AG04449 (cell line): Measurements from ENCODE around the gene OSTC.

Experiments
- CTCF ChIA-PET: fragments of 350-600 bp; formaldehyde crosslinking; extraction: SDS; loops from one replicate; lab custom pipeline; 2021; ENCODE audit warnings: antibody characterized with exemption; lab: Yijun Ruan, JAX
- POLR2A ChIA-PET: fragments of 400-600, 350-600 bp; formaldehyde crosslinking; extraction: SDS; loops from one replicate; lab custom pipeline; 2020; ENCODE audit warnings: antibody characterized with exemption, inconsistent platforms; lab: Yijun Ruan, JAX
- DNase-seq: peaks from one replicate; pipeline ENCODE4 v3.0.0-alpha.2; 2010; ENCODE audit warnings: low read depth, low spot score
- H3K4me3 ChIP-seq: 2 replicates; pipeline ENCODE4 v1.5.1; 2011; ENCODE audit warnings: low read depth, mild to moderate bottlenecking, control low read depth, low read length
- CTCF ChIP-seq: IDR thresholded peaks from one replicate; pipeline ENCODE4 v1.5.1; 2011; ENCODE audit warnings: mild to moderate bottlenecking, moderate library complexity, low read length, control low read depth, inconsistent platforms; ENCODE audit not compliant: insufficient read depth; ENCODE audit errors: missing control alignments

The OSTC gene

GRCh38 chr4:108662629-108663028 lies 12.2 kb downstream of the OSTC start:
- POLR2A ChIA-PET: no interaction called here

GRCh38 chr4:108674356-108674977 lies 24.1 kb downstream of the OSTC start:
- ChIA-PET POLR2A (no interaction called here), CTCF (interaction anchor here (1.0 to 1.9 kb wide), 2 partner anchors 11 to 746 kb away, joined by 3 to 13 read pairs; no protein-coding TSS in a partner anchor)
- no peak for DNase-seq
- no peak for TF ChIP-seq CTCF
- H3K4me3 ChIP-seq: no peak overlapping the region

More at GRCh38 chr4:108662629-108663028, 12.2 kb downstream of the OSTC start:
- CTCF ChIA-PET: interaction anchor here (2.1 kb wide), 1 partner anchor 11 kb away, joined by 6 read pairs; no protein-coding TSS in a partner anchor
- no peak for DNase-seq
- no peak for TF ChIP-seq CTCF
- no peak overlapping the region for H3K4me3 ChIP-seq

- ChIA-PET POLR2A (no interaction called here), CTCF (interaction anchor here (1.3 to 5.0 kb wide), 4 partner anchors 9 to 726 kb away, joined by 3 to 41 read pairs (median 4); no protein-coding TSS in a partner anchor)
- DNase-seq: no peak
- TF ChIP-seq CTCF: no peak
- H3K4me3 ChIP-seq: no peak overlapping the region
Observed at GRCh38 chr4:108681321-108681809, 31.0 kb downstream of the OSTC start.

GRCh38 chr4:108683479-108683878 lies 33.1 kb downstream of the OSTC start:
- H3K4me3 ChIP-seq: no peak overlapping the region
- POLR2A ChIA-PET: no interaction called here
- no peak for DNase-seq
- CTCF ChIA-PET: interaction anchor here (1.3 to 5.0 kb wide), 5 partner anchors 9 to 723 kb away, joined by 3 to 41 read pairs (median 9); no protein-coding TSS in a partner anchor
- no peak for TF ChIP-seq CTCF

GRCh38 chr4:108685036-108685686 lies 34.8 kb downstream of the OSTC start:
- CTCF ChIA-PET: interaction anchor here (0.8 to 5.0 kb wide), 5 partner anchors 9 to 722 kb away, joined by 3 to 41 read pairs (median 9); no protein-coding TSS in a partner anchor
- no peak for DNase-seq
- no peak for TF ChIP-seq CTCF
- no peak overlapping the region for H3K4me3 ChIP-seq
- POLR2A ChIA-PET: no interaction called here

- TF ChIP-seq CTCF: no peak
- CTCF ChIA-PET: interaction anchor here (1.6 to 2.1 kb wide), 2 partner anchors 9 to 715 kb away, joined by 4 to 11 read pairs; no protein-coding TSS in a partner anchor
- POLR2A ChIA-PET: no interaction called here
- no peak for DNase-seq
- H3K4me3 ChIP-seq: no peak overlapping the region
Observed at GRCh38 chr4:108690738-108691137, 40.3 kb downstream of the OSTC start.
